CD4-positive, alpha-beta T cell treated with Interleukin-17A for 4 hours (primary cell): ENCODE results near the gene MDGA2.
"Not testable (repeated sequence)": the region's sequence is repeated elsewhere in the genome, so short reads cannot be mapped to it uniquely, and the experiment has no call there.

Source experiments
- DNase-seq: peaks from one replicate; pipeline ENCODE4 v3.0.0-alpha.2; 2020; ENCODE audit warnings: mixed read lengths

Gene MDGA2

DNA sequence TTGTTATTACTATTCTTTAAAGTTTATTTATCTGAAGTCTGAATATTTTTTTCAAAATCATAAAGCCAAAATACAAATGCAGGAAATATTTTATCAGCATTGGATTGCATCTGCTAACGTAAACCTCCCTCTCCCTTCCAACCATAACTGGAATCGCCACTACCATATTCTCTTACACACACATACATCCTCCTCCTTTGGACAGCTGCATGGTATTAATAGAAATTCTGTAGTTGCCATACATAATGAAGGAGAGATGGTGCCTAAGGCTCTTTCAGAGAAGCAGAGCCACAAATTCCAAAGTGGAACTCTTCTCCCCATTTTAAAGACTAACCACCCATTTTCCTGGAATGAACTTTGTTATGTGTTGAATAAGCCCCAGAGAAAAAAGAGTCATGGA lies 352.7 kb downstream of the MDGA2 start:
- DNase-seq = no peak

DNA sequence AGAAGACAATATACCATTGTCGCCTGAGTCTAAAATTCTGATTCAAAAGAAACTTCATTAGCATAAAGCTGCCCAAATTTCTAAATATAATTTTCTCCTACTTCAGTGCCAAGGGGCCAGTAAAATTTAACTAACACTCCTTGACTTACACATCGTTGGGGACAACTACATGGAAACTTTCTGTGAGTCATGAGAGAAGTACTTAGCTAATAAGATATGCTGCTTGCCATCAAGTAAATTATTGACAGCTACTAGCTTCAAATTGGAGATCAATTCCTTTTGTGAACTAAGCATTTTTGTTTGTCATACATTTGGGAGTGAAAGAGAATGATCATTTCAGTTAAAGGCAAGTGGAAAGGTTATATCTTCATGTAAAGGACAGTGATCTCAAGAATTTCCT lies 373.3 kb downstream of the MDGA2 start:
- DNase-seq = no peak

DNA sequence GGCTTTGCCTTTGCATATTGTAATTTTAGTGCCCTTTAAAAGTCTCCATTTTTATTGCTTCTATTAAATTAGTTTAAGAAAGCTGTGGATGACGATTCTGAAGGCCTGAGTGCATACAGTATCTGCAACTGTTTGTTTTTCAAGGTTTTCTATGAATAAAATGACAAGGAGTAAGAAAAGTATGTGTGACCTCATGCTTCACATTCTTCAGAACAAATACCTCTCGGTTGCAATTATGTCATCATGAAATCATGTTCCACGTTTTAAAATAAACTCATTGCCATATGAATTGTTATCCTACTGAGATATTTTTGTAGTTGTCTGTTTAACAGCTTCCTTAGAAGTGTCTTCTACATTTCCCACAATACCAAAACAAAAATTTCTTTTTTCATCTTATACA lies 374.6 kb downstream of the MDGA2 start:
- no peak for DNase-seq

DNA sequence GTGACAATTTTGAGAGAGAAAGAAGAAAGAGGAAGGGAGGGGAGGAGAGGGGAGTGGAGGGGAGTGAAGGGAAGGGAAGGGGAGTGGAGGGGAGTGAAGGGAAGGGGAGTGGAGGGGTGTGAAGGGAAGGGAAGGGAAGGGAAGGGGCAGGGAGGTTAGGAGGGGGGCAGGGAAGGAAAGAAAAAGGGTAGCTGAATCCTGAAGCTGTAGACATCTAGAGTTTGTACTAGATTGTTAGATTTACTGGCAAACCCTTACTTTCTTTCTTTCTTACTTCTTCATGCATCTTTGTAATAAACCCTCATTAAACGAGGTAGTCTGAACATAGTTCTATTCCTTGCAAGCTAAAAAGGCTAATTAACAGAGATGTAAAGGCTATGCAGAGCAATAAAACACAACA lies 378.0 kb downstream of the MDGA2 start:
- DNase-seq = no peak

DNA sequence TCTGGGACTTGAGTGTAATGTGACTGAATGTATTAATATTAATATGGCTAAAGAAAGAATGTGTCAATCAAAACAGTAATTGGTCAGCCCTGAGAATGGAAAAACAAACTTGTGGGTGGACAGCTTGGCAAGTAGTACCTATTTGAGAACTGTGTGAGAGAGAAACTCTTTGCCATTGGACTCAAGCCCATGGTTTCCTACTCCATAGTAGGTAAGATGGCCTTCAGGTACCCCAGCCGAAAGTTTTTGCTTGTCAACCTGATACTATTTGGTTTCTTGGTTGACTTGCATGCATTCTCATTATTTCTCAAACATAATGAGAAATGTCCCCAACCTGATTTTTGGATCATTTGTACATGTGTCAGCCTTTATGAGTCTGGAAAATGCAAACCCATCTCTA lies 391.1 kb downstream of the MDGA2 start:
- DNase-seq = no peak

DNA sequence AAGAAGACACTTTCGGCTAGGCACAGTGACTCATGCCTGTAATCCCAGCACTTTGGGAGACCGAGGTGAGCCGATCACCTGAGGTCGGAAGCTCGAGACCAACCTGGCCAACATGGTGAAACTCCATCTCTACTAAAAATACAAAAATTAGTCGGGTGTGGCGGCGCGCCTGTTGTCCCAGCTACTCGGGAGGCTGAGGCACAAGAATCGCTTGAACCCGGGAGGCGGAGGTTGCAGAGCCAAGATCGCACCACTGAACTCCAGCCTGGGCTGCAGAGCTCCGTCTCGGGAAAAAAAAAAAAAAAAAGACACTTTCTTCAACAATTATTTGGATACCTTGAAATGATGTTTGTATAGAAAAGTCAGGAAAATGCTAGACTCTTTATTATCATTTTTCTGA lies 393.6 kb downstream of the MDGA2 start:
- DNase-seq = not testable (repeated sequence)

DNA sequence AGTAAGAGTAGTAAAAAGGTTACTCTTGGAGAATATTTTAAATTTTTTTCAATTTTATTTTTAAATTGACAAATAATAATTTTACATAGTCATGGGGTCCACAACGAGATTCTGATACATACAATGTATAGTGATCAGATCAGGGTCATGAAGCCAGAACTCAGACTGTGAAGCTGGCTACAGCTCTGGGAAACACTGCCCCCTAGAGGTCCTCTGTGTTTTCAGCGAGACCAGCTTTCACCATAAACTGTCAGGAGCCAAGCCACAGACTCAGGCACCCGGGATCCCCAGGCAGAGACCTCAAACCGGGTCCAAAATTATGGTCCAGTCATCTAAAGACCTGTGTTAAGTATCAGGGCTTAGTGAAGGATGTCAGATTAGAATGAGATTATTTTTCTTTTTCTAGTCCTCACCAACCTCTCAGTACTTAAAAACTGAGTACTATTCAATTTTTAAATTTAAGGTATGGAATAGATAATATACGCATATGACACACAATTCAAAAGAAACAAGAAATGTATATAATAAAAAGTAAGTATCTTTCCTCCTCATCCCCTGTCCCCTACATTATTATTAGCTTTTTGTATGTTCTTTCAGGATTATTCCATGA lies 397.1 kb downstream of the MDGA2 start:
- peak; percentile 3 for DNase-seq

DNA sequence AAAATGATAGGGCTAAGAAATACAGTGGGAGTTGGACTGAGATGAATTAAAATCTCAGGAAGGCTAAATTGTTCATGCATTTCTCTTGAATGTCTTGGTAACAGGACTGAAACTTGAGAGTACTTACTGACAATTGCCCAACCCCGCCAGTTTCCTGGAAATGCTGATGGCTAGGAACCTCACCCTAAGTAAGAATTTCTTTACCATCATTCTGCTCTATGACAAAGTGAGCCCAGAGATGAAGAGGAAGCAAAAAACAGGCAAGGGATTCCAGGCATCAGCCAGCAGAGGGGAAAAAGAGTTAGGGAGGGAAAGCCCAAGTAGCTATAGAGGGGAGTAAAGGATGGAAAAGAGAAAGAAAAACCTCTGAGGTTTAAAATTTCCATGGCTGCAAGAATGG lies 397.7 kb downstream of the MDGA2 start:
- no peak for DNase-seq

DNA sequence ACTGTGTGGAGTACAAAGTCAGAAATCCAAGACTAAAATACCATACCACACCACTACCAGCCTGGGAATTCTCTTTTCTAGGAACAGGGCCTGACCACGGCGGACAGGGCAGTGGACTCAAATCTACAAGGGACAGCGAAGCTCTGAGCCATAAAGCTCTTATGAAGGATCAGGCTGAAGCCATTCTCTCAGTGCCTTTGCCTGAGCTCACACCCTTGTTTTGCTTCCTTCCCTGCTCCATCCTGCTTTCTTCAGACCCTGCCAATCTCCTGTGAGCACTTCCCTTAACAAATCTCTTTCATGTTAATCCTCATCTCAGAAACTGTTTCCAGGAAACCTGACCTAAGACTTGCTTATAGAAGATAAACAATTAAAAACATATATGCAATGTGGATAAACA lies 398.5 kb downstream of the MDGA2 start:
- DNase-seq = no peak

DNA sequence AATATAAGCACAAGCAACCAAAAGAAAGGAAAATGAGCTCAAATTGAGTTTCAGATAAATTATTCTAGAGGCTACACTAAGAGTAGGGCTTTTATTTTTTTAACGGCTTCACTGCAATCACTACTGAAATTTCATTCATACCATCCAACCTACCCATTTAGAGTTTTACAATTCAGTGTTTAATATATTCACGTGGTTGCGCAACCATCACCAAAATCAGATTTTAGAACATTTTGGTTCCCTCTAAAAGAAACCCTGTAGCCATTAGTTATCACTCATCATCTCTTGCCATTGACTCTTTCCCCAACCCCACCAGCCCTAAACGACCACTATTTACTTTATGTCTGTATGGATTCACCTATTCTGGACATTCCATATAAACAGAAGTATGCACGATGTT lies 401.5 kb downstream of the MDGA2 start:
- no peak for DNase-seq

DNA sequence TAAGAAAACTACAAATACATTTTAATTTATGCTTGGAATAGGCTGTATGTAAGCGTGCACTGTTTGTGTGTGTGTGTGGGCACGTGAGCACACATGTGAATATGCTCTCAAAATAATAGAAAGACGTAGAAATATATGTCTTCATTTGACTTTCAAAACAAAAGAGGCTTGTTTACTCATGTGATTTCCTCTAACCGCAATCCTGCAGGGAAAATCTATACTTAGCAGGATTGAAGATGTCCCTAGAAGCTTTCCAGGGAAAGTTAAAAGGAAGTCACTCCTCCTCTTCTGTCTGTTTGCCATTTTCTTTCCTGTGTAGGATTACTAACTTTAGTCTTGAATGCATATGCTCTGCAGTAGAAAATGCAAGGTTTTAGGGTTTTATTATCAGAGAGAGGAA lies 404.7 kb downstream of the MDGA2 start:
- DNase-seq = no peak

DNA sequence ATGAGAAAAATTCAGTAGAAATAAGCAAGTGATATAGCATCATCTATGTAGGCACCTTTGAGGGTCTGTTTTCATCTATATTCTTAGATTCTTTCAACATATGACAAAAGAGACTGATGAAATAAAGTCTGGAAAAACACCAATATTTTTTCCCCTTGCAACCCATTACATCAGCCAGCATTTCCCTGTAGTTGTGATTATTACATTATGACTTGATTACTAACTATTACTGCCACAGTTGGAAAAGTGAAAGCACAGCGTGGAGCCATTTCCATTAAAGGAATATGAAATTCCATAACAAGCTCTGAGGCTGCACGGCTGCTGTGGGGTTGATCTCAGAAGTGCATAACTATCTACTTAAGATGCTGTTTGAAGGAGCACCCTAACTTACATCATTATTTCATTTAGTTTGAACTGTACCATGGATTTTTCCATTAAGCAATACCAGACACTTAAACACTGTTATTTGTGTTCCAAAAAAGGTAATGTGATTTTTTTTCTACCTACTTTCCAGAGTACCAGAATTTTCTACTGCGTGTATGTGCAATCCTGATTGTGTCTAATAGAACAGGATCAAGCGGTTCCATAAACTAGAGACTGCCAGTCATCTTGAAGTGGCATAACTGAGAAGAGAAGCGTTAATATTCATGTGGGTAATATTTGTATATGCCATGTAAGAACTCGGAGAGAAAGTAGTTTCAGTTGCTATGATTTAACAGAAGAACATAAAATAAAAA lies 405.5 kb downstream of the MDGA2 start:
- DNase-seq = no peak

DNA sequence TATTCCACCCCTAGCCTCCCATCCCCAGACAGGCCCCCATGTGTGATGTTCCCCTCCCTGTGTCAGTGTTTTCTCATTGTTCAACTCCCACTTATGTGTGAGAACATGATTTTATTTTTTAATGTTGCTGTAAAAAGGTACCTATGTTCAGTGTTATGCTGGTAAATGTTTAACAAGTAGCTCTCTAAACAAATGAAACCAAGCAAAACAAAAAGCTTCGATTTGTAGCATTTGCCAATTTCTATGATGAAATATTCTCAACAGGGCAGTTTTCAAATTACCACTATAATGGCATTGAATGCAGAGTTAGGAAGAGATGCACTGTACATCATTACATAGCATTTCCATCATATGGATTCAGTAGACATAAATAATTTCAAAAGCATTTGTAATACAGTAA lies 410.6 kb downstream of the MDGA2 start:
- DNase-seq = no peak

DNA sequence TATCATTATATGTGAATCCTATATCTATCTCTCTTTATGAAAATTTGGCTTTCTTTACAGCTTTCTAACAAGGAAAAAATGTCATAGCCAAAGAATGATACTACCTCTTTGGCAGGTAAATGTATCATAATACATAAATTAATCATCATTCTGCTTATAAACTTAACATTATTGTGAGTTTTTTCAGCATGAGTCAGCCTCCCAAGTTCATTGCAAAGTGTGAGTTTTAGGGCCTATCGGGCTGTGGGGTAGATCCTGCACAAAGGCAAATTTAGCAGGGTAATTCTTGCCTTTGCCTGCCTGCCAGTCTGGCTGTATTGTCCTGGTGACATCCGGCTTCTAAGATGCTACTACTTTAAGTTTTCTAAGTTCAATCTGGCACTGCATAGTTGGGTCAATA lies 412.6 kb downstream of the MDGA2 start:
- no peak for DNase-seq

DNA sequence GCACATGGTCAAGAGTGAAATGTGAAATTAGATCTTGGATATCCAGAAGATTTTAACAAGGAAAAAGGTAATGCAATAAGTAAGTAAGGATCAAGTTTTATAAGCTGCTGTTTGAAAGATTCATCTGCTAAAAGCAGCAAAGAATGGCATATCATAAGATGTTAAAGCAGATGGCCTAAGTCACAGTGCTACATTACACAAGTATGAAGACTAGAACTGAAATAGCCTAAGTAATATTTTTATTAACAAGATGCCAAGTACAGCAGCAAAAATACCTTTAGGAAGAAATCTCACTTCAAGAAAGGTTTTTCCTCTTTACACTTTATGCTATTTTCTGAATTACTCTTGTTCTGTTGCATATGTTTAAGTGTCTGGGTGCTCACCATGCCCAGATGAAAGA lies 414.1 kb downstream of the MDGA2 start:
- no peak for DNase-seq

DNA sequence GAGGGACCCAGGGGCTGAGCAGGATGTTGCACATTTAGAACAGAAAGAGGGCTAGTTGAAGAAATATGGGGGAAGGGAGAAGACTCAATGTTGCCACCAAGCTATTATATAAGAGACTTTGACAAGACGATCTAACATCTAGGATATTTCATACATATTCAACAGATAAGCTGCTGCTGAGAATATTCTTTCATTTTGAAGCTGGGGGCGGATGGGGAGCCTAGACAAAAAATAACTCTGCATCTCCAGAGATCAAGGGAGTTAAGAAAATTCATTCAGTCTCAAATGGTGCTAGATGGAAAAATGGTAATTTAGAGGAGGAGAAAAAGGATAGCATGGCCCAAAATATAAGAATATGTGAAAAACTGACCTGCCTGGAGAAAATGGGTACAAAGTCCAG lies 415.6 kb downstream of the MDGA2 start:
- no peak for DNase-seq

DNA sequence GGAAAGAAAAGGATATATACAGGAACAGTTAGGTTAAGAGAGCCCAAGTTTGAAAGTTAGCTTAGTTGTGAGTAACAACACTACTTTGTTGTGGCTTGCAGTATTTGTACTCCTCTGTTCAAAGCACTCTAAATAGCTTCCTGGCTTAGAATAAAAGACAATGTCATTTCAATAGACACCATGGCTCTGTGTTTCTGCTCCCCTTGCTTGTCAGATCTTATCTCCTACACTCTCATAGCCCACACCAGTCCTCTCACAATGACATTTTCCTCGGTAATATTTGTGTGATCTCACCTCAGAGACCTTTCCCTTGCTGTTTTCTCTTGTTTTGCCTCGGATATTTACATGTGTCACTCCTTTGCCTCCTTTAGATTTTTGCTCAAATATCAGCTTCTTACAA lies 418.4 kb downstream of the MDGA2 start:
- DNase-seq = no peak

DNA sequence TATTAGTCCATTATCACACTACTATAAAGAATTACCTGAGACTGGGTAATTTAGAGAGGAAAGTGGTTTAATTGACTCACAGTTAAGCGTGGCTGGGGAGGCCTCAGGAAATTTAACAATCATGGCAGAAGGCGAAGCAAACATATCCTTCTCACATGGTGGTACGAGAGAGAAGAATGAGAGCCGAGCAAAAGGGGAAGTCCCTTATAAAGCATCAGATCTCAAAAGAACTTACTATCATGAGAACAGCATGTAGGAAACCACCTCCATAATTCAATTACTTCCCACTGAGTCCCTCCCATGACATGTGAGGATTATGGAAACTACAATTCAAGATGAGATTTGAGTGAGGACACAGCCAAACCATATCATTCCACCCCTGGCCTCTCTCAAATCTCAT lies 422.6 kb downstream of the MDGA2 start:
- DNase-seq = no peak

DNA sequence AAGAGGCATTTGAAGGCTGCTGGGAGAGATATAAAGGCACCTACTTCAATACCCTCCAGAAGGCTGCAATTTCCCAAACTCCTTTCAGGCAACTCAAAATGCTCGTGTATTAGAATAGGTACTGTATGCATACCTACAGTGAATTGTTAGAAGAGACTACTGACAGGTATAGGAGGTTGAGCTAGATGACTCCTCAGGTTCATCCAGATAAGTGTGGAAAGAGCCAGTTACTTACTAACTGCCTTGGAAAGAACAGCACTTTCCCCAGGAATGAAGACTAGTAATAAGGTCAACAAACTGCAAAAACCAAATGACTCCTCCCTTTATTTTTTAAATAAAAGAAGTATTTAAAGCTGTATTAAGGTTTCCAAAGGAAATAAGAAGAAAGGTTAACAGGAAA lies 429.0 kb downstream of the MDGA2 start:
- no peak for DNase-seq

DNA sequence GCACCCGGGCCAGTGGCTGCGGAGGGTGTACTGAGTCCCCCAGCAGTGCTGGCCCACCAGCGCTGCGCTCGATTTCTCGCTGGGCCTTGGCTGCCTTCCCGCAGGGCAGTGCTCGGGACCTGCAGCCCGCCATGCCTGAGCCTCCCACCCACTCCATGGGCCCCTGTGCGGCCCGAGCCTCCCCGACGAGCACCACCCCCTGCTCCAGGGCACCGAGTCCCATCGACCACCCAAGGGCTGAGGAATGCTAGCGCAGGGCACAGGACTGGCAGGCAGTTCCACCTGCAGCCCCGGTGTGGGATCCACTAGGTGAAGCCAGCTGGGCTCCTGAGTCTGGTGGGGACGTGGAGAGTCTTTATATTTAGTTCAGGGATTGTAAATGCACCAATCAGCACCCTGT lies 432.8 kb downstream of the MDGA2 start:
- DNase-seq = not testable (repeated sequence)

DNA sequence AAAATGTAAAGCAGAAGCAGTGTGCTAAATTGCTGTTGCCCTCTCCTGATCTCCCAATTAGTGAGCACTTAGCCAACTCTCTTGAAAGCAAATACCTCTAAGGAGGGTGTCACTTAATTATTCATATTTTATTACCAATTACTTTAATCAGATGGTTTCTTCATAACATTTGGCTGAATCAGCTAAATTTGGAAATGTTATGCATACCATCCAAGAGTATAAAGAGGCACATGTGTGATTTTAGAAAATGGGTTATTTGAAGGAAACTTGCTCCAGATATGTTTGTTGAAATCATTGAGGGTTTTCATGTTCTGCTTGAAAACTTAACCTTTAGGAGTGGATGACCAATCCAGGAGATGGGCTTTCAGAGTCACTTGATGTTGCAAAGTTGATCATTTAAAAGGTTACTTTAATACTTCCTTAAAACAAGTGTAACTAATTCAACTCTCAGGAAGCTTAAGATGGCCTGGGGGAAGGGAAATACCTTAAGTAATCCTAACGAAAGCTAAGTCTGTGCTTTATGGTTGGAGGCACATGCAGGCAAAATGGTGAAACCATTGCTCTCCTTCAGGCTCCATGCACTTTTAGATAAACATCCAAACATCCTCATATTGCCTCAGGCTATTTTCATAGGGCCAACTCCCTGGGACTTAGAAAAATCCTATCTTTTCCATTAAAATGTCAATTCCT lies 434.5 kb downstream of the MDGA2 start:
- DNase-seq = no peak

DNA sequence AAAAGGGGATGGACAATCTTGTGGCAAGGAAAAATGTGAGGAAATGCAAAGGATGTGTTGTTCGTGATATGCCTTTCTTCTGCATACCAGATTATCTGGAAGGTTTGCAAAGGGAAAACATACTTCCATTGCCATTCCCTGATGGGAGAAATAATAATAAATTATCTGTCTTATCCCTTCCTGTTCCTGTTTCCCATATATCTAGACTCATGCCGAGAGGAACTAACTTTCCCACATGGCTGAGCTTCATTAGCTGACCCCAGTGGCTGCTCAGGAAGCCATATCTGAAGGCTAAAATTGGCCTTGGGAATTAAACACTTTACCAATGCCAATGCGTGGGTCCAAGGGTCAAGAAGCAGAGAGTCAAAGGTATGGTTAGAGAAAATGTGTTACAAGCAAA lies 439.8 kb downstream of the MDGA2 start:
- DNase-seq = no peak

DNA sequence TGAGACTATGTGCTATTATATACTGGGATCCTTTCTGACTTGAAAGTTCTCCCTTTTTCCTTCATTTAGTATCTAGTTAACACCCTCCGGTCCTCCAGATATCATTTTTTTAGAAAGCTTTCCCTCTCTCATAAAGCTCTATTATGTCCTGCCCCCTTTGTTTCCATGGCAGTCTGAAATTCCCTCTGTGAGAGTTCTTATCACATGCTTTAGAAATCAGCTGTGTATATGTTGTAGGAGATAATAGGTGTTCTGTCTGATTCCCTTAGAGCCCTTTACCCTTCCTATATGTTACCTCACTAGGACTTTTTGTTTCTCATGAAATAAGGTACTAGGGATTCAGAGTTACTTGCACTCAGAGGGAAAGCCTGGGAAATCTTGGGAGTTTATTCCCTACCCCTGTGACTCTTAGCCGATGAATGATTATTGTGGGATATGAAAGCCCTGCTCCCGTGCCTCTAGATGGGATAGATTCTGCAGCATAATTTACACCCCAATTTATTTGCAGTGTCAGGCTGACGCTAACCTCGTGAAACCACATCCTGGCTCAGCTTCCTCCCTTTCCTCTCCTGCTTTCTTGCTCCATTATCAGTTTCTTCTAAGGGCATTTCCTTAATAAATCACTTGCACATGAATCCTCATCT lies 448.4 kb downstream of the MDGA2 start:
- DNase-seq = no peak

DNA sequence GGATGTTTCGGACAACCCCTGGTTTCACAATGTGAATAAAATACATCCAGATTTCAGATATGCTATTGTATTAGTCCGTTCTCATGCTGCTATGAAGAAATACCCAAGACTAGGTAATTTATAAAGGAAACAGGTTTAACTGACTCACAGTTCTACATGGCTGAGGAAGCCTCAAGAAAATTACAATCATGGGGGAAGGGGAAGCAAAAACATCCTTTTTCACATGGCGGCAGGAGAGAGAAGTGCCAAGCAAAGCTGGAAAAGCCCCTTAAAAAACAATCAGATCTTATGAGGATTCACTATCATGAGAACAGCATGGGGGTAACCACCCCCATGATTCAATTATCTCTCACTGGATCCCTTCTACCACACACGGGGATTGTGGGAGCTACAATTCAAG lies 451.7 kb downstream of the MDGA2 start:
- no peak for DNase-seq
